ENCODE data around the gene NEK1.
A peak's percentile ranks its signal among the peaks of the same experiment; 100 is the strongest.

The NEK1 gene

GRCh38 chr4:169361756-169362155, 250.6 kb downstream of the NEK1 start:
- DNase-seq = no peak

GRCh38 chr4:169359961-169360360, 252.4 kb downstream of the NEK1 start:
- no peak for DNase-seq

- no peak for DNase-seq
These were observed 260.0 kb downstream of the NEK1 start for GRCh38 chr4:169352360-169352759.

- DNase-seq = peak; percentile 7
These were observed 260.5 kb downstream of the NEK1 start for GRCh38 chr4:169351872-169352271.

GRCh38 chr4:169348541-169348940, 263.8 kb downstream of the NEK1 start:
- DNase-seq = no peak

- no peak for DNase-seq
These were observed 265.5 kb downstream of the NEK1 start for GRCh38 chr4:169346840-169347239.

GRCh38 chr4:169345316-169345721, 267.1 kb downstream of the NEK1 start:
- no peak for DNase-seq

Measured in NCI-H2029 treated with DMSO at 0.1 percent for 48 hours (cell line).